HG03064 (cell line): ENCODE measurements around the gene RCSD1.

Experiments used
- ATAC-seq: cut with Tn5 transposase; IDR thresholded peaks from one replicate; pipeline ENCODE4 v1.9.1; 2021; ENCODE audit warnings: low read depth; ENCODE audit not compliant: unreplicated experiment

RCSD1 gene

DNA sequence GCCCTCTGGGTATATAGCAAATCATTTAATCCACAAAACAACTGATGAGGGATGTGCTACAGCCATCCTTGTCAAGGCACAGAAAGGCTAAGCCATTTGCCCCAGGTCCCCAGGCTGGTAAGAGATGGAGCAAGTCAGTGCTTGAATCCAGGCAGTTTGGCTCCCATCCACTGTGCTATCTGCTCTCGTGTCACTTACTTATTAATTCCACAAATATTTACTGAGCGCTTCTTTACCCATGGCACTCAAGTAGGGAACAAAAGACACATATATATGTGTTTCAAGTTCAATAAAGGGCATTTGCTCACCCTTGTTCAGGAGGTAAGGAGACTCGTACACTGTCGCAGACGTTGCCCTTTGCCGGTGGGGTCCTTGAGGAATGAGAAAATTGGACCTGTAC is 53.2 kb downstream of the RCSD1 start:
- no peak for ATAC-seq

DNA sequence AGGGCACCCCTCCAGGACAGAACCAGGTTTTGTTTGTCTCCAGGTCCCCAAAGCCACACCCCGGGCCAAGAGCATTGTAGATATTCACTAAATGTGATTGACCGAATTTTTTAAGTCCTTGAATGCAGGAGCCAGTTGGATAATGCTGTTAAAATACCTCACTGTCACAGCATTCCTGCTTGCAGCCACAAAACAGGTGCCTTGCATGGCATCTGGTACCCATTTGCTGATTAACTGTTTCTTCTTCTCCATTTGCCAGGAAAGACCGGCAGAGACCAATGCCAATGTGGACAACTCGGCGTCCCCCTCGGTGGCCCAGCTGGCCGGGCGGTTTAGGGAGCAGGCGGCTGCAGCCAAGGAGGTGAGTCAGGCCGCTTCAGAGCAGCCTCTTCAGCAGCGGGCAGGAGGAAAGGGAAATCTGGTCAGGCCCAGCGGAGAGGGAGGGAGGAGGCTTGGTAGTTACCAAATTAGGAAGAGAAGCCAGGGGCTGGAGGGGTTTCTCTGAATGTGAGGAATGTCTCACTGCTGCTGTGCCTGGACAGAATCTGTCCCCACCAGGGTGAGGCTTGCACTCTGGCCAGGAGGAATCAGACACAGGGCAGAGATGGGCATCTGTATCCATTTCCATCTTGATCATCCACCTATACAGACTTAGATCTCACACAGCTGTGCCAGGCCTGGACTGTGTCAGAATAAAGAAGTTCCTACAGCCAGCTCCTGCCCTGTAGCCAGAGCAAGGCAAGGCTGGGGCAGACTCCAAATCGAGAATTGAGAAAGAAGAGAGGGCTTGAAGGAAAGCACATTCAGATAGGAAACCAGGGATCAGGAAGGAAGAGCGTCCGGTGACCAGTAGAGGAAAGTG is 53.8 kb downstream of the RCSD1 start:
- no peak for ATAC-seq

DNA sequence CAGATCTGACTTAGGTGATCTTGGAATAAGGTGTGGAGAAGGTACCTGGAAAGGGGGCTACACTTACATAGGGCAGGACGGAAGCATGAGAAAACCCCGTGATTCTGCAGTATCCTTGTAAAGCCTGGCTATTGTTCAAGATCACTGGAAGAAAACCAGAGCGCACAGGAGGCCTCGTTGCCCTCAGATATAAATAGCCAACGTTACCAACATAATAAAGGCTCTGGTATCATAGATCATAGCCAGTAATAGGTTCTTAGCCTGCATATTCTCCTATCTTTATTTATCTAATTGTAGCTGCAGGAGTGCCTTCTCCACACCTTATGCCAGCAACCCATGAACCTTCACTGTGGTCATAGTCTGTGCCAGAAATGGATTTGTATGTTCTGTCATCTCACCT is 55.8 kb downstream of the RCSD1 start:
- no peak for ATAC-seq

DNA sequence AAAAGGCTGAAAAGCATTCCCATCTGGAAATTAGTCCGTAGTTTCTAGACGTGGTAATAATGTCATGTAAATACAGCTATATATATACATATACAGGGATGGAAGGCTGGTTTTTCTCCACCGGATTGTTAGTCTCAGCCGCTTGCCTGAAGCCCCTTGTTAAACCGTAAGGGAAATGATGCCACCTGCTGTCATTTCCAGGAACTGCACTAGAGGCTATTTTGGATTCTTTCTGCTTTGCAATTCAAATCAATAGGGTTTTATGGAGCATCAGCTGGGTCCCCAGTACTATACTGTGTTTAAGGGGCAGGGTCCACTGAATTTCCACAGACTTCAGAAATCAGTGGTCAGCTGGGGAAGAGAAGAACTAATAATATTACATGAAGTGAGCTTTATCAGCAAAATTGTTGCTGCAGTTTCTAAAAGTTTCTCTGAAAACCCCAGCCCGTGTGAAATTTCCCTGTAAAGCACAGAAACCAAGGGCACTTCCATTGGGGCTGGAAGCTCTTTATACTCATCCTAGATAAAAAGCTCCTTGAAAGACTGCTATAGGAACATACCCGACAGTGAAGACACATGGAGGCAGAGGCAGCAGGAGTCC is 58.0 kb downstream of the RCSD1 start:
- no peak for ATAC-seq

DNA sequence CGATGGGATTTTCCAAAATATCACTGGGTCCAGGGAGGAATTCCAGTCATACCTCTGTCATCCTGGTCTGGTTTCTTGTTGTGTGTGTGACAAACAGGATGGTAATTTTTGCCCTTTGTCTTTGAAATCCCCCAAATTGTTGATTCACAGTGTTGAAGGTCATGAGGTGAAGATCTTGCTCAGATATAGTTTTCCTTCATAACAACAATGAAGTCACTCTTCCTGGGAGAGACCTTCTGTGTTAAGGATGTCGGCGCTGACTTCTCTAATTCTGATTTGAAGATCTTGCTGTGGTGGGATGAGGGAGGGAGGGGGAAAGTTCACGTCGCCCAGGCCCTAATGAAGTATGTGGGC is 59.5 kb downstream of the RCSD1 start:
- ATAC-seq = no peak

DNA sequence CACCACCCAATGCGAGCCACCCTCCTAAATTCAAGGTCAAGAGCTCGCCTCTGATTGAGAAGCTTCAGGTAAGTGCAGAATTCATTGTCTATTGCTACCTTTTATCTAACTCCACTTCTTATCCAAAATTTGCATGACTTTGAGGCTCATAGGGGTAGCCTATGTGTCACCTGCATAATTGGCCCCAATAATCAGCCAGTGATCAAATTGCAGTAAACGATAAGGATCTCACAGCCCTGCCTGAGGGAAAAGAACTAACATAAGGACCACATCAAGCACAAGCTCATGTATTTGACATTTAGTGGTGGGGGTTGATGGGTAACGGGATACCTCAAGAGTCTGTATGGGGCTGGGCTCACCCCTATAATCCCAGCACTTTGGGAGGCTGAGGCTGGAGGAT is 60.0 kb downstream of the RCSD1 start:
- ATAC-seq = no peak

DNA sequence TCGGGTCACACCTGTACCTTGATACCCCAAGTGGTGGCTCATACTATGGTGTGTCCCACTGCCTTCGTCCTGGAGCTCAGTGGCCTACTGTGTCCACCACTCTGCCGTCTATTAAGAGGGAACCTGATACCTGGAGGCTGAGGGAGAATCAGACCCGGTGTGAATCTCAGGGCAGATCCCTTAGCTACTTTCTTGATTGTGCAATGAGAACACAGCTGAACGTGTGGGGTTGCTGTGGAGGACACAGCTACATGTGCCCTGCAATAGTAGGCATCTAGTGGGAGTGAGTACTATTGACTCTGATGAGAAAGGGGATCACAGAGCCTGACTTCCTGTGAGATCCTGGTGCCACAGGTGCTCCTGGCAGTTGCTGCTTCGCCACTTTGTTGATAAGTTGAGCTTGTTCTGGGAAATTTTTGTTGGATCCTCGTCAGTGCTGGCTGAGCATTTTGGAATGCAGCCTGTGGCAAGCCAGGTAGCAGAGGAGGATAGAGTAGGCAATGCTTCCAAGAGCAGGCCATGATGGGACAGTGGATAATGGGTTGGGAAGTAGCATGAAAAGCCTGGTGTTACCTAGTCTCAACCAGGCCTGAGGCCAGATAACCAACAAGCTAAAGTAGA is 63.5 kb downstream of the RCSD1 start:
- ATAC-seq = no peak

DNA sequence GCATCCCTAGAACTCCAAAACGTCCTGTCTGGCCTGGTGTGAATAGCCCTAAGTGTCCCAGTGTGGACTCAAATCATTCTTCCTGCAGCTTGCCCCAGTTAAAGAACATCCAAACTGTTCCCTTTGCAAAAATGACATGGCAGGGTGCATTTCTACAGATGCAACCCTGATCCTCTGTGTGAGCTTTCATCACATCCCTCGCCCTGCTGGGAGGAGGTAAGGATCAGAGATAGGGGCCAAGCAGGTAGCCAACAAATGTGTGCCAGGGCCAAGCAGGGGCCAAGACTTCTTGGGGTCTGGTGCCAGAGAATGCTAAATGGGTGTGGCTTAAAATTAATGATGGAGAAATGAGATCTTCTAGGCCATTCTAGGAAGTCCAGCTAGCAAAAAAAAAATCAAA is 64.7 kb downstream of the RCSD1 start:
- no peak for ATAC-seq

DNA sequence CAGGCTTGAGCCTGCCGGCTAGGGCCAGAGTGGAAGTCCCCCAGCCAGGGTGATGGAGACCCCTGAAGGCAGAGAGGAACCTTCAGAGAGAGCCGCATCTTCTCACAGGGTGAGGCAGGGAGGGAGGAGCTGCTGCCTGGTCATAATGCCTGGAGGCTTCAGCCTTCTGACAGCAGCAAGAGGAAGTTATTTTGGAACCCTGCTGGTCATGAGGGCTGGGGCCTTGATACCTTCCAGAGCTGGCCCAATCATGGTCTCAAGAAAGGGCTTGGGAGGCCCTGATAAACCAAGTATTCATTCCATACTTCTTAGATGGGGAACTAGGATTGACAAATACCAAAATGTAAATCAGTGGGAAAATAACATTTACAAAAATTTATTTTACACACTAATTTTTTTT is 65.1 kb downstream of the RCSD1 start:
- no peak for ATAC-seq

DNA sequence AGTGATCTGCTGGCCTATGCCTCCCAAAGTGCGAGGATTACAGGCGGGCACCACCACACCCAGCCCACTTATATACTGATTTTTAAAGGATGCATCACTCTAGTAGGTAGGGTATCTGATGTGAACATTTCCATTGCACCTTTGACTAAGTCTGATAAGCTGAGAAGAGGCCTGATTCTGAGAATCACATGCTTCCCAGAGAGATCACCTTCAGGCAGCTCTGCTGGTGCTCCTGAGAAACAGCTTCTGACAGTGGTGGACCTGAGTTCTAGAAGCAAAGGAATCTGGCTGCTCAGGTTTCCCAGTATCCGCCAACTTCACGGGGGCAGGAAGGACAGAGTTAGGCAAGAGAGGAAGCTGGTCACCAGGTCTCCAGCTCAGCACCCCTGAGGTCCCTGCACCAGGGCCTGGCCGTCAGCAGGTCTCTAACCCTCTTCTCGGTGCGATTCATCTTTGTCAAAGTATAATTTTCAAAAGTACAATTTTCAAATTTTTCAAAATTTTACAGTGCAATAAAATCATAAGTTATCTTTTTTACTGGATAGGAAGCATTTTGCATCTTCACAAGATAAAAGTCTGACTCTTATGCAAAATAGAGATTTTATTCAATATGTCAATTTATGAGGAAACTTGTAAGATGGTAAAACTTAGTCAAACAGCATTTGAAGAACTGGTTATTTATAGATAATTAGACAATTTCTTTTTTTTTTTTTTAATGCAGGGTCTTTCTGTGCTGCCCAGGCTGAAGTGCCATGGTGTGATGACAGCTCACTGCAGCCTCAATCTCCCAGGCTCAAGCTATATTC is 65.9 kb downstream of the RCSD1 start:
- ATAC-seq = no peak

DNA sequence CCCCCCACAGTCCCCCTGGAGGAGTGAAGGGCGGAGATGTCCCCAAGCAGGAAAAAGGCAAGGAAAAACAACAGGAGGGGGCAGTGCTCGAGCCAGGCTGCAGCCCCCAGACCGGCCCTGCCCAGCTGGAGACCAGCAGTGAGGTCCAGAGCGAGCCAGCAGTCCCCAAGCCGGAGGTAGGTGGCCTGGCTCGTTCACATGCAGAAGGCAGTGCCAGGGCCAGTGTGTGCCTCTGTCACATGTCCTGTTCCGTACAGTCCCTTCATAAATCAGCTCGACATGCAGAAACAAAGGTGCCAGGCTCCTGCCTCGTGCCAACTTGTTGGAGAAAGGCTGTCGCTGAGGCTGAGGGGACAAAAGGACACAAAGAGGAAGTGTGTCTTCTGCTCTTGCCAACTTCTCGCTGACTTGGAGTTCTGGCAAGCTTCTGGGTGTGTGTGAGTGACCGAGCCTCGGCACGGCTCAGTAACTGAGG is 67.7 kb downstream of the RCSD1 start:
- ATAC-seq = no peak

DNA sequence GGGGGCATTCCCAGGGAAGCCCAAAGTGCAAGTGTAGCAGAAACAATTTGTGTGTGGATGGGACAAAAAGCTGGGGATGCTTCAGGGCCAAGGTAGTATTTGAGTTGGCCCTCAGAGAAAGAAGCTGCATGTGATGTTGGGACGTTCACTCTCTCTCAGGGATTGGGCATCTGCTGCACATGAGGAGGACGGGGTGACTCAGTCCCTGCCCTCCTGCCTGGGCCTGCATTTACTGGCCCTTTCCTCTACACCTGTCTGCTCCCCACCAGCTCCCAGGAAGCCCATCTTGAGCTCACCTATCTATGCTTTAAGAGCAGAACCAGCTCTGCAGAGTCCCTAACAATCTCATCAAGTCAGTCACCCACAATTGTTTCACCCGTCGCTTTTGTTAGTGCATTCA is 68.3 kb downstream of the RCSD1 start:
- ATAC-seq = no peak

DNA sequence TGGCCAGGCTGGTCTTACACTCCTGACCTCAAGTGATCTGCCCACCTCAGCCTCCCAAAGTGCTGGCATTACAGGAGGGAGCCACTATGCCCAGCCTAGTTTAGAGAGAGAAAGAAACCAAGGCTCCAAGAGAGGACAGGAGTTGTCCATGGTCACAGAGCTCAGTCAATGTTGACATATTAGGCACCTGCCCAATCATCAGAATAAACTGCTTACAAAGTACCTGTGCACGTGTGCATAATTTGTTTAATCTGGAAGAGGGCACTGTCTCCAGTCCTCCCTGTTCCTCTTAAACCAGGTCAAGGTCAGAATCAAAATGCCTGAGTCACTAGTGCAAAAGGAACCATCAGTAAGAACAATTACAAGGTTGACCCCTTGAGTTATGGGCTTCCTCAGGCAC is 71.5 kb downstream of the RCSD1 start:
- no peak for ATAC-seq

DNA sequence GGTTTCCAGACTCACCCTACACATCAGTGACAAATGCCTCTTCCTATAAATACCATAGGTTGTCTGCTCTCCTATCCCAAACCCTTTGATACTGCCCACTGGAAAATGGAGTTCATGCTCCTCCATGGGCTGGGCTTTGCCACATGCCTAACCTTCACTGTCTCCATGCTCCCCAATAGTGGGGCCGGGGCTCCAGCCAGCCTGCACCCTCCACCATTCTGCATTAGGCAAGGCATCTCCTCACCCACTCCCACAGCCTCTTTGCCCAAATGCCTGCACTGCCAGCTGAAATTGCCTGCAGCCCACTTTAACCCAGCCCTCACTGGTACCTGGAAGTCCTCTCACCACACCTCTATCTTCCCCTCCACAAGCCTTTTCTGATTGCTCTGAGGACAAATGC is 73.5 kb downstream of the RCSD1 start:
- no peak for ATAC-seq

DNA sequence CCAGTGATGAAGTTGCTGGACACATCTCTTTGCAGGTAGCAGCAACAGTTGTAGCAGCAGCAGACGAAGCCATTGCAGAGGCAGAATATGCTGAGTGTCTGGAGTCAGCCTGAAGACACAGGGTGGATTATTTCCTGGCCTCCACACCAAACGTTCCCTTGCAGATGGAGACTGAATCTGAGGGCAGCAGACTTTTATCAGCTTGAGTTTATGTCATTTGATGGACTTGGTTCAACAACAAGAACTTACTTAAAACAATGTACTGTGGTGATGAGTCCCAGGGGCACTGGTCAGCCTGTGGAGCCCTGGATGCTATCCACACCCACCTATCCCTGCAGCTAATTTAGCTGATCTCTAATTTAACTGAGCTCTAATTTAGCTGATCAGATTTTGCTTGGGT is 74.7 kb downstream of the RCSD1 start:
- no peak for ATAC-seq

DNA sequence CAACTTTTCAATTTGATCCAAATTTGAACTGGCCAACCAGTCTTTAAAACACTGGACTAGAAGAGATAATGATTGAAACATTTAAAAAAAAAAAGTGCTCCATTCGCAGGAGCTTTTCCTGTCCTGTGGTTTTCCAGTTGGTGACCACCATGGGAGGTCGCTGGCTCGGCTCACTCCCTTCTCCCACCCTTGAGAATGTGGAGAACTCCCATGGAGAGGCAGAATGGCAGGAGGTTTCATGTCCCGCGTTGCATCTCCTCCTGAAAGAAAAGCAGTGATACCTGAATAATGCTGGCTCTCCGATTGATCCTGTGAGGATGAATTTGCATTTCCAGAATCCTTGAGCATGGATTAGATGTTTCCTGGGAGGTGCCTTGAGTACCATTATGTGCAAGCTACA is 75.2 kb downstream of the RCSD1 start:
- ATAC-seq = no peak

DNA sequence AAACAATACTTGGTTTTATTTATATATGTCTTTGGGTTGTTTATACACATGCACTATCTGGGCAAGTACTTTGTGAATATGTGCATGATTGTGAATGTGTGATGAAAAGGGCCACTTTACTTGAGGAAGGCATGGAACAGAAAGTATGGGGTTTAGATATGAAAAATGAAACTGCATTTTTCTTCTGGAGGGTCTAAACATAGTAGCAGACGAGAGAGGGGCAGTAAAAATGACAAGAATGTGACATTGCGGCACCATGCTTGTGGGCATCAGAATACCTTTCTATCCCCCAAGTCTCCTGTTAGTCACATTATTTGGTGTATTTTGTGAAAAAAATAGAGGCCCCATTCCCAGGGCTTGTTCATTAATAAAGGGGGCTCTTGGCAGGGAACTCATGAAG is 76.3 kb downstream of the RCSD1 start:
- no peak for ATAC-seq

DNA sequence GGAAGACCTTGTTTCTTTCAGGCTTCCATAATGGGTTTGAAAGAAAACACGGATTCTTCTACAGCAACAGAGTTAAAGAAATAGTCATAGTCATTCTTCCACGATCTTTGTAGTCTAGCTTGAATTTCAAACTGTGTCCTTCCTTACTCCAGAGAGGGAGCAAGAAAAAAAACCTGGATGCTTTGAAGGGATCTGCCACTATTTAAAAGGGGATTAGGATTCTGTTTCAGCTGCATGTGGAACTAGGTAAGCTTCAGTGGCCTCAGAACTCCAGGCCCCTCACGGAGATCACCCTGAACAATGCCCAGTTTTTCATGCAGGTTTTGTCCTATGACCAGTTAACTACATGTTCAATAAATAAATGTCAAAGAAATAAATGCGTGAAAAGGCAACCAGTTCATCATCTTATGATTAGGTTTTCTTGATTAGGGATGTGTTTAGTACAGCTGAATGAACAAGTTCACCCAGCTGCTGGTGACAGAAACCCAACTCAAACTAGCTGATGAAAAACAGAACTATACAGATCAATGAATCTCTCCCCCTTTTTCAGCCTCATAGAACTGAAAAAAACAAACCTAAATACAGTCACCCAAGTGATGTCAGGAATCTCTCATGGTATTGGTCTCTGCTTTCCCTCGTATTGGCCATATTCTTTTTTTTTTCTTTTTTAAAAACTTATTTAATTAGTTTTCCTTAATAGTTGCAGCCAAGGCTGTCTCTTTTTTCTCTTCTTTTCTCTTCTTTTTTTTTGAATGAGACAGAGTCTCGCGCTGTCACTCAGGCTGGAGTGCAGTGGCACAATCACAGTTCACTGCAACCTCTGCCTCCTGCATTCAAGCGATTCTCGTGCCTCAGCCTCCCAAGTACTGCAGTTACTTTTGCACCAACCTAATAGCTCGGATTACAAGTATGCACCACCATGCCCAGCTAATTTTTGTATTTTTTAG is 77.2 kb downstream of the RCSD1 start:
- ATAC-seq = no peak

DNA sequence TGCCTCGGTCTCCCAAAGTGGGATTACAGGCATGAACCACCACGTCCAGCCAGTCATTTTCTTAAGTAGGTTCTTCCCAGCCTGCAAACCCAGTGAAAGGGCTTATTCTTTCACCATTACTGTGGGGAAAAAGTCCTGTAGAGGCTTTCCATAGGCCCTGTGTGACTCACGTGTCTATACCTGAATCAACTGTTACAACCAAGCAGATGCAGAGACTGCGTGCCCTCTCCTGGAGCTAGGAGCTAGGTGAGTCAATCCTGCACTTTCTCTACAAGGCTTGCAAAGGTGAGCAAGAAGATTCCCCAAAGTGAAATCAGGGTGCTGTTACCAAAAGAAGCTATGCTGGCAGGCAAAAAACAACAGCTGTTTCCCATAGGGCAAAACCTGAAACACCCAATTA is 77.9 kb downstream of the RCSD1 start:
- no peak for ATAC-seq

DNA sequence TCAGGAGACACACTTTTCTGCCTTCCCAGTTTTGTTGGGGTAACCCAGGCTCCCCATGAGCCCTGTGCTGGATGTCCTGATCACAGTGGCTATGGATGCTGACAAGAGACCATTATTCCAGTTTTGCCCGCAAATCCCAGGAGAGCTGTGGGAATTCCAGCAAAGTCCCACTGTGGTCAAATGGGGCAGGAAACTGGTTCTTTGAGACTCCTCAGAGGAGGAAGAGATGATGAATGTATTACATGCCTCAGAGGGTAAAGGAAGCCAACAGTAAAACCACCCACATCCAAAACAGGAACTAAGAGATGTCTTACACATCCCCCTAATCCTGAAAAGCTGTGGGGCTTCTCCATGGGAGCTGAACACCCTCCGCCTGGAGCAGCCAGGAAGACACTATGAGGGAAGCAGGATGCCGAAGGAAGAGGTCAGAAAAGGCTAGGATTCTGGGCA is 78.9 kb downstream of the RCSD1 start:
- ATAC-seq = no peak
